Measurements from ENCODE around the gene NDUFS3. TPM values are rescaled to one million over a fixed set of nuclear protein-coding genes. Genes with fewer than 3 reads are reported as not detected.

NDUFS3 gene
- total and polyA plus RNA-seq, 2 experiments from 2014 or later: 74.4 to 80.8 TPM

DNA sequence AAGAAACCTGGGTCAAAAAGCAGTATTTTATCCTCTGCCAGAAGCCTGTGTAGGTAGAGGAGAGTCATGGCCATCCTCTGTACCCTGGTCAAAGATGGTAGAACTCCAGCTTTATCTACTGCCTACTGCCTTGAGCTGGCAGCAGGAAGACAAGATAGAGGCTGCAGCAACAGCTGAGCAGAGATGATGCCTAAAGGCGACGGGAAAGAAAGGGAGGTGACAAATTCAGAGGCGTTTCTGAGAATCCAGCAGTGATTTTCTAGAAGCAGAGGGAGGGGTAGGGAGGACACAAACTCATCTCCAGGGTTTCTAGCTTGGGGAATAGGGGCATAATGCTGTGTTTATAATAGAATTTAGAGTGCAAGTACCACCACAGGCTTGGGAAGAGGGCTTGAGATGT lies 30.8 kb downstream of the NDUFS3 start:
- H3K4me3 ChIP-seq: no peak overlapping the region
- 59 to 60% methylated on average over 3 of the region's 3 CpGs for WGBS, 2 experiments (ENCODE audit: low coverage in 1 of 2, low lambda C conversion rate in 2 of 2, missing lambda C conversion rate in 2 of 2)
- peaks cover 20% of the 10 kb centered on the region for H3F3A ChIP-seq (ENCODE audit: insufficient read depth)
- H3K9ac ChIP-seq: no peak overlapping the region
- no peaks in the 10 kb centered on the region for H4K20me1 ChIP-seq (ENCODE audit: insufficient read depth)
- no peaks in the 10 kb centered on the region for H3K36me3 ChIP-seq (ENCODE audit: low read depth)
- TF ChIP-seq EZH2 (IDR thresholded peaks at IDR 0.05; ENCODE audit: insufficient read depth, poor library complexity, severe bottlenecking) (no peak), EZH2phosphoT487 (IDR thresholded peaks at IDR 0.05; ENCODE audit: insufficient read depth, low read depth) (no peak)
- H3K27ac ChIP-seq: no peak overlapping the region
- H3K9me2 ChIP-seq (ENCODE audit: insufficient read depth): no peaks in the 10 kb centered on the region
- in situ Hi-C loops (cut with MboI): no loop called here
- H3K4me2 ChIP-seq (ENCODE audit: unreplicated experiment): no peak overlapping the region
- no peaks in the 10 kb centered on the region for H3K79me2 ChIP-seq (ENCODE audit: insufficient read depth)
- no peaks in the 10 kb centered on the region for H3K27me3 ChIP-seq (replicated peaks; ENCODE audit: insufficient read depth)
- DNase-seq: no peak
- H3K4me1 ChIP-seq (ENCODE audit: insufficient read depth): peaks cover 23% of the 10 kb centered on the region
- H2AFZ ChIP-seq: no peak overlapping the region
- H3K9me3 ChIP-seq (ENCODE audit: low read depth): no peaks in the 10 kb centered on the region

DNA sequence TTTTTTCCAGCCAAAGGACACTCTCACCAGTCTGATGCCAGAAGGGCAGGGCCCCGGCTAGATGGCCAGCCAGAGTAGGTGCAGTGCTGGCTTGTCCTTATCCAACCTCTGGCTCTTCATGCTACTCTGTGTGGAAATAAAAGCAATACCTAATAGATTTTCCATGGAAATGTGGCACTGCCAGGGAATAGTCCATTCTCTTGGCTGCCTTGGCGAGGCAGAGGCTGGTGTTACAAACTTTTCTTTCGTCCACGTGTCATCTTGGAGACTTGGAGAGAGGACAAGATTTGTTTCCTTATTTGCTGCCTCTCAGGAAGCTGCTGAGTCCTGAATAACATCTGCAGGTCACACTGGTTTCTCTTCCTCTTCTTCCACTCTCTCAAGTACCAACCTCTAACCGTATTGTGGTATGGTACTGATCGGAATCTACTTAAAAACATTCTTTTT lies 32.5 kb downstream of the NDUFS3 start:
- Histone ChIP-seq H3K27ac (no peak overlapping the region), H2AFZ (no peak overlapping the region), H3F3A (ENCODE audit: insufficient read depth) (peaks cover 20% of the 10 kb centered on the region), H3K4me3 (no peak overlapping the region), H3K36me3 (ENCODE audit: low read depth) (0 out of 2 replicates have a peak, but pooled peaks cover under 1% of the 10 kb centered on the region), H3K9ac (no peak overlapping the region), H3K9me3 (ENCODE audit: low read depth) (no peaks in the 10 kb centered on the region), H3K27me3 (replicated peaks; ENCODE audit: insufficient read depth) (no peaks in the 10 kb centered on the region), H3K9me2 (ENCODE audit: insufficient read depth) (no peaks in the 10 kb centered on the region), H3K4me1 (ENCODE audit: insufficient read depth) (peaks cover 19% of the 10 kb centered on the region), H3K79me2 (ENCODE audit: insufficient read depth) (no peaks in the 10 kb centered on the region), H4K20me1 (ENCODE audit: insufficient read depth) (no peaks in the 10 kb centered on the region), H3K4me2 (ENCODE audit: unreplicated experiment) (no peak overlapping the region)
- DNase-seq: no peak
- WGBS, 2 experiments (ENCODE audit: low coverage in 1 of 2, low lambda C conversion rate in 2 of 2, missing lambda C conversion rate in 2 of 2): 26 to 31% methylated on average over 6 of the region's 6 CpGs
- TF ChIP-seq EZH2phosphoT487 (IDR thresholded peaks at IDR 0.05; ENCODE audit: insufficient read depth, low read depth) (no peak), EZH2 (IDR thresholded peaks at IDR 0.05; ENCODE audit: insufficient read depth, poor library complexity, severe bottlenecking) (no peak)
- in situ Hi-C loops (cut with MboI): no loop called here

DNA sequence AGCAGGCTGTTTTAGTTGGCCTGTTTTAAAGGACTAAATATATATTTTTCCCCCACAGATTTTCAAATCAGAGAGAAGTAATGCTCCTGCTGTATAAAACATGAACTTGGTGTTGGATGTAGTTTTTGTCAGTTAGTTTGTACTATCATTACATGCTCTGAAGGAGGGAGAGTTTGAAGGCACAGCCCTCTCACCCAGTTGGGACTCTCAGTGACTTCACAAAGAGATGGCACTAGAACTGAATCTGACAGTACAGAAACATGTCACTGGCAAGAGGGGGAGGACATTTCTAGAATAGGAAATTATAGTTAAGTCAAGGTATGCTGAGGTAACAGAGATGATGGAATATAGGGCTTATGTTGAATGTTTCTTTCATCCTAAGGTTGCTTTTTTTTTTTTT lies 36.4 kb downstream of the NDUFS3 start:
- H2AFZ ChIP-seq: no peak overlapping the region
- TF ChIP-seq EZH2 (IDR thresholded peaks at IDR 0.05; ENCODE audit: insufficient read depth, poor library complexity, severe bottlenecking): no peak
- TF ChIP-seq EZH2phosphoT487 (IDR thresholded peaks at IDR 0.05; ENCODE audit: insufficient read depth, low read depth): no peak
- no peaks in the 10 kb centered on the region for H3K9me3 ChIP-seq (ENCODE audit: low read depth)
- no peak overlapping the region for H3K27ac ChIP-seq
- H3K27me3 ChIP-seq (replicated peaks; ENCODE audit: insufficient read depth): no peaks in the 10 kb centered on the region
- in situ Hi-C loops (cut with MboI): no loop called here
- no peaks in the 10 kb centered on the region for H3K9me2 ChIP-seq (ENCODE audit: insufficient read depth)
- DNase-seq: no peak
- no peak overlapping the region for H3K4me3 ChIP-seq
- H3K4me1 ChIP-seq (ENCODE audit: insufficient read depth): peaks cover 13% of the 10 kb centered on the region
- H3K79me2 ChIP-seq (ENCODE audit: insufficient read depth): no peaks in the 10 kb centered on the region
- H3K9ac ChIP-seq: no peak overlapping the region
- no peak overlapping the region for H3K4me2 ChIP-seq (ENCODE audit: unreplicated experiment)
- H4K20me1 ChIP-seq (ENCODE audit: insufficient read depth): no peaks in the 10 kb centered on the region
- peaks cover 18% of the 10 kb centered on the region for H3K36me3 ChIP-seq (ENCODE audit: low read depth)
- peaks cover 26% of the 10 kb centered on the region for H3F3A ChIP-seq (ENCODE audit: insufficient read depth)

DNA sequence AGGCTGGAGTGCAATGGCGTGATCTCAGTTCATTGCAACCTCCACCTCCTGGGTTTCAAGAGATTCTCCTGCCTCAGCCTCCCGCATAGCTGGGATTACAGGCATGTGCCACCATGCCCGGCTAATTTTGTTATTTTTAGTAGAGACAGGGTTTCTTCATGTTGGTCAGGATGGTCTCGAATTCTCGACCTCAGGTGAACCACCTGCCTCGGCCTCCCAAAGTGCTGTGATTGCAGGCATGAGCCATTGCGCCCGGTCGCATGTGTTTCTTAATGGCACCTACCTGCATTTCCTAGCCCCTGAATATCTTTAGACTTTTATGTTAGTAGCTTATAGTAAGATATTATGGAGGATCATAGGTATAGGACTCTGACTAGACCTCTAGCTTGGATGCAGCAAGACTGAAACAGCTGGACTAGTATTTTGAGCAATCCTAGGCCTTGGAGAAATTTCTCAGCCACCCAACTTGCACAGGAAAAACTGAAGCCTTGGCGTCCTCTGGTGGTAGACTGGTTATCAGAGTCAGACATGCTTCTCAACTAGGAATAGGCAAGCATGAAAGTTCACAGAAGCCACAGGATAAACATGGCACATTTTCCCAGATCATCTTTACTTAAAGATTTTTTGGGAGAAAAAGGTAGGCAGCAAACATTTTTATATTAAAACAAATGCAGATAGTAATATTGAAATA lies 38.0 kb downstream of the NDUFS3 start:
- H3K4me1 ChIP-seq (ENCODE audit: insufficient read depth): peaks cover 13% of the 10 kb centered on the region
- no peaks in the 10 kb centered on the region for H3K27me3 ChIP-seq (replicated peaks; ENCODE audit: insufficient read depth)
- peaks cover 28% of the 10 kb centered on the region for H3K36me3 ChIP-seq (ENCODE audit: low read depth)
- peak overlapping the region; percentile 44 for H3K4me2 ChIP-seq (ENCODE audit: unreplicated experiment)
- no peaks in the 10 kb centered on the region for H3K9me3 ChIP-seq (ENCODE audit: low read depth)
- H3K9me2 ChIP-seq (ENCODE audit: insufficient read depth): no peaks in the 10 kb centered on the region
- H2AFZ ChIP-seq: no peak overlapping the region
- DNase-seq: peak; percentile 87
- H3F3A ChIP-seq (ENCODE audit: insufficient read depth): peaks cover 31% of the 10 kb centered on the region
- no peaks in the 10 kb centered on the region for H3K79me2 ChIP-seq (ENCODE audit: insufficient read depth)
- H4K20me1 ChIP-seq (ENCODE audit: insufficient read depth): no peaks in the 10 kb centered on the region
- H3K9ac ChIP-seq: no peak overlapping the region
- TF ChIP-seq EZH2phosphoT487 (IDR thresholded peaks at IDR 0.05; ENCODE audit: insufficient read depth, low read depth): no peak
- no peak for TF ChIP-seq EZH2 (IDR thresholded peaks at IDR 0.05; ENCODE audit: insufficient read depth, poor library complexity, severe bottlenecking)
- in situ Hi-C loops (cut with MboI): no loop called here
- H3K27ac ChIP-seq: peak overlapping the region; percentile 38
- no peak overlapping the region for H3K4me3 ChIP-seq
- WGBS, 2 experiments (ENCODE audit: low coverage in 1 of 2, low lambda C conversion rate in 2 of 2, missing lambda C conversion rate in 2 of 2): 69 to 76% methylated on average over 9 to 10 of the region's 10 CpGs

All from GM23248 (cell line).